Ecto neural progenitor cell (in vitro differentiated cells): ENCODE results near the gene ONECUT3.

Source experiments
- DNase-seq: peaks from one replicate; pipeline ENCODE4 v3.0.0-alpha.2; 2018; ENCODE audit warnings: low spot score

The ONECUT3 gene

DNA sequence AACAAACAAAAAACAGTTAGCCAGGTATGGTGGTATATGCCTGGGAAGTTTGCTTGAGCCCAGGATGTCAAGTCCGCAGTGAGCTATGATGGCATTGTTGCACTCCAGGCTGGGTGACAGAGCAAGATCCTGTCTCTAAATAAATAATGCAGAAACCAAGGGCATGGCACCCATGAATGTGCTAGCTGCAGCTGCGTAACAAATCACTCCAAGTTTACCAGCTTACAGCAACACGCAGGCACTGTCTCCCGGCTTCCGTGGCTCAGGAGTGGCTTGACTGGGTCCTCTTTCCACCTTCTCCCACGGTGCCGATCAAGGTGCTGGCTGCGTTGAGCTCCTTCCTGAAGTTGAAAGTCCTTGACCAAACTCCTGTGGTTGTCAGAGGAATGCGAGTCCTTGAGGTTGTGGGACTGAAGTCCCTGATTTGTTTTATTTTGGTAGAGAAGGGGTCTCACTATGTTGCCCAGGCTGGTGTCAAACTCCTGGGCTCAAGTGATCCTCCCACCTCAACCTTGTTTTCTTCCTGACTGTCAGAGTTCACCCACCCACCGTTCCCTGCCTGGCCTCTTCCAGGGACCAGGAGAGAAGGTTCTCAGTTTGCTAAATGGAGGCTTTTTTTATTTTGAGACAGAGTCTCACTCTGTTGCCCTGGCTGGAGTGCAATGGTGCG lies 13.2 kb upstream of the ONECUT3 start:
- no peak for DNase-seq

DNA sequence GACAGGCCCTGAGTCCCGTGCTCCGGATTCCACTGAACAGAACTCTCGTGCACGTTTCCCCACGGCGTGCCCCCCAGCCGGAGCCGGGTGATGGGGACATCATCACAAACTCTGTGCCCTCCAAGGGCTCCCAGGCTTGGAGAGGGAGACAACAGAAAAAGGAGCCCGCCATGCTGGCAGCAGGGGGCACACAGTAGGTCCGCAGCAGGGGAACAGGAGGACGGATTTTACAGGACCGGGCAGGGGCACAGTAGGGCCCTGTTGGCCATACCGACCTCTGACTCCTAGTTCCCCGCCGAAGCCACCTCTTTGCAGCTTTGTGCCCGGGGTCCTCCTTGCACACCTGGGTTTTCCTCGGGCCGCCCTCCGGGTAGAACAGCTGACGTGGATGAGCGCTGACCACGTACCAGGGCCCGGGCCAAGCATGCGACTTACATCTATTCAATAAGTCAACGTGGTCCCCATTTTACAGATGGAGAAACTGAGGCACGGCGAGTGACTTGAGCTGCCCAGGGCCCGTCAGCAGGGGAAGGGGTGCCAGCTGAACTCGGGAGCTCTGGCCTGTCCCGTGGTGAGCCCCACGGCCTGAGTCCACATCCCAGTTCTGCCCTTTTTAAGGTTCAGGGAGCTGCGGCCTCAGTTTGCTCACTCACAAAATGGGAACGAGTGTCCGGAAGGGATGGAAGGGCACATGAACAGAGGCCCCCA lies 10.2 kb upstream of the ONECUT3 start:
- no peak for DNase-seq

DNA sequence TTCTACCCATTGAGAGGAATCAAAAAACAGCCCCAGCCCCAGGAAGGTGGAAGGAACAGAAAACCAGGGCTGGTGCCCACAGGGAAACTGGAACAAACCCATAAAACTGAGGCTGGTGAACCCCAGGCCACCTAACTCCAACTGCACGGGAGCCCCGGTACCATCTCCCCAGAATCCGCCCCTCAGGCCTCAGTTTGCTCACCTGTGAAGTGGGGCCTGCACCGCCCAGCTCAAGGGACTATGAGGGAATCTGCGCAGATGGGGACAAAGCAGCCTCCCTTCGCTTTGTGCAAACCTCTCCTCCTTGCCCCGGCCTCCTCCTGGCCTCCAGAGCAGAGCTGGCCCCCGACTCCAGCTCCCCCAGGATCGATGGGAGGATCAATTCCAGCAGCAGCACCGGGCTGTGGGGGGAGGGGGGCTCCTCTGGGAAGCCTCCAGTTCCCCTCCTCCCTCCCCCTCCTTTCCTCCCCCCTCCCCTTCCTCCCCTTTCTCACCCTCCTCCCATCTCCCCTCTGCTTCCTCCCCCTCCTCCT lies 9.1 kb upstream of the ONECUT3 start:
- no peak for DNase-seq

DNA sequence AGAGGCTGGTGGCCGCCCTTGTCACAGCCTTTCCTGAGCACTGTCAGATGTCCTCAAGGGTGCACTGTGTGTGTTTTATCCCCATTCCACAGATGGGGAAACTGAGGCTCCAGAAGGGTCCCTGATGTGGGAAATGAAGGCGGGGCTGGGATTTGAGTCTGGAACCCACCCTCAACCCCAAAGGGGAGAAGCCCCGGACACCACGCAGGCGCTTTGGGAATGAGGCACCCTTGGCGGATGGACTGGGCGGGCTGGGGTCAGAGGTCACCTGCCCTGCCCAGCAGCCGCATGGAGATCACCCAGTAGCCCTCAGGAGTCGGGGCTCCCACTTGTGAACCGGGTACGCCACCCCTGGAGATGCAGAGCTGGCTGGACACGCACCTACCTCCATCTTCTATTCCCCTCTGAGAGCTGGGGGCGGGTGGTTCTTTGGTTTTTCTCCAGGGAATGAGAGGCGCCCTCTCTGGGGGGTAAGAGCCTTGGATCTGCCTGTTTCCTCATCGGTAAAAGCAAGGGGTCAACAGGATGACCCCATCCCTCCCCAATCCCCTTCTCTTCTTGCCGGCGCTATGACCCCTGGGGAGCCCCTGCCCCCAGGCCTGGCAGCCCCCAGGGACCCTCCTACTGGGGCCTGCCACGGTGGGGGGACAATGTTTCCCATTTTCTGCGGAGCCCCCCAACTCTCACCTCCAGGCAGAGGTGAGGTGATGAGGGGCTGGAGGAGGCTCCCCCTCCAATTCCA lies 8.3 kb upstream of the ONECUT3 start:
- DNase-seq, result no peak

DNA sequence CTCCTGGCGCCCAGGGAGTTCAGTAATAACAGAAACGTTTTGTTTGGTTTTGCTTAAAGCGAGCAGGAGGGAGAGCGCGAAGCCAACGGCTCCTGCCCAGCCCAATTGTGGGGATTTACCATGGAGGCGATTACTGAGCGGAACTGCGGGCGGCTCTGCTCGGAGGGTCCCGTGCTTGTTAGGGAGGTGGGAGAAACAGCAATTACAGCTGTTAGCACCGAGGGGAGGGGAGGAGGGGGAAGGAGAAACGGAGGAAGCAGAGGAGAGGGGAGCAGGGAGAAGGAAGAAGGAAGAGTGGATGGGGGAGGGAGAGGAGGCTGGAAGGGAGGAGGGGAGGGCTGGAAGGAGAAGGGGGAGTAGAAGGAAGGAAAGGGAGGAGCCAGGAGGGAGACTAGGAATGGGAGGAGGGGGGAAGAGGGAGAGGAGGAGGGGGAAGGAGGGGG lies 7.7 kb upstream of the ONECUT3 start:
- DNase-seq, result peak; percentile 63

DNA sequence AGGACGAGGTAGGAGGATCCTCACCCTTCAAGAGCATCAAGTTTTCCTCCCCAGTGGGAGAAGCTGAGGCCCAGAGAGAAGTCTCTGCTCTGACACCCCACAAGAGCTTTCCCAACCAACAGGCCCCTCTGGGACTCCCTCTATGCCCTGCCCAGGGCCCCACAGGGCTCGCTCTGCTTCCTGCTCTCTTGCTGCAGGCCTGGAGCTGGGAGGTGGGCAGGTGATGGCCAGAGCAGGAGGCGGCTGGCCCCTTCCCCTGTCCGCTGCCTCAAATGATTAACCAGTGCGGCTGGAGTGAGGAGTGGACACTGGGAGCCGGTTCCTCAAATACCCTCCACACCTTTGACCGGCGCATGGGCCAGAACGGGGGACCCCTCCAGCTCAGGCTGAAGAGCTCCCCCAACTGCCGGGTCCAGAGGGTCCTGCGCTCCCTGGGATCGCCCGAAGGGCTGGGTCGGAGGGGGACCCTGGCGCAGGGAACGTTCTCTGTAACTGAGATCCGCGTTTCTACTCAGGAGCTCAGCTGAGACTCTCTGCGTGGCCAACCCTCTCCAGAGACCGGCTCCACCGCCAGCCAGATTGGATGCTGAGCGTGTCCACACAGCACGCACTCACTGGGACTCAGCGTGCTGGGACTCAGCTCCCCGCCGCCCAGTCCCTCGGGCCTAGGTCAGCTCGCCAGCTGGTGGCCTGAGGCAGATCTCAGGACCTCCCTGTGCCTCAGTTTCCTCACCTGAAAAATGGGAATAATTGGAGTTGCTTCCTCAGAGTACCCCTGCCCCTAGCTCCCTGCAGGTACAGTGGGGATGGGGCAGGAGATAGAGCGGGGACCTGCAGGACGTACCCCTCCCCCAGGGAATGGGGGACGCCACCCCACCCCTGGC lies 6.7 kb upstream of the ONECUT3 start:
- DNase-seq, result no peak

DNA sequence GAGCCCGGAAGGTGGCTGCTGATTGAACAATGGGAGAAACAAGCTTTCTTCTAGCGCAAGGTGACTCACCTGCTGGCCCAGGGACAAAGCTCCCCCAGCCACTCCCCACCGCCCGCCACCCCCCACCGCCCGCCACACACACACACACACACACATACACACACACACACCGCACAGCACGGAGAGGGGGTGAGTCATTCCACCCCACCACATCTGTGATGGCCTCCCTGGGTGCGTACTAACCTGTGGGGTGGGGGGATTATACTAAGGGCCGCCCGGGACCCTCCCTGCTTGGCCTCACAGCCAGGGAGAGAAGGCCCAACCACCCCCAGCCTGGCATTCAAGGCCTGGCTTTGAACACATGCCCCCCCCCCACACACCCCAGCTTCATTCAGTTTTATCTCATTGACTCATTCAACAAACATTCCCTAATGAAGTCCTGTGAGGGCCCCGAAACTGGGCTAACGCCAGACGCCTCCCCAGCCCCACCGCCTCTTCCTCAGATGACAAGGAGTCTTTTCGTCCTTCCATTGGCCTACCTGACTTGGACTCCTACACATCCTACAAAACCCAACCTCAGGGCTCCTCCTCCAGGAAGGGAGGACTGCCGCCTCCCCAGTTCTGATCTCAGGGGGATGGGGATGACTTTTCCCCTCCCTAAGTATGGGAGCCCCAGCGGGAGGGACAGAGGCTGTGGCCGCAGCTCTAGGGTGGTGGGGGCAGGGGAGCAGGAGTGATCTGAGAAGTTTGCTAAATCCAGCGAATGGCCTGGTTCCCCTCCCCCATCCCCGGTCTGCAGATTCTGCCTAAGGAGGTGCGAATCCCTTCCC lies 5.8 kb upstream of the ONECUT3 start:
- DNase-seq, result no peak

DNA sequence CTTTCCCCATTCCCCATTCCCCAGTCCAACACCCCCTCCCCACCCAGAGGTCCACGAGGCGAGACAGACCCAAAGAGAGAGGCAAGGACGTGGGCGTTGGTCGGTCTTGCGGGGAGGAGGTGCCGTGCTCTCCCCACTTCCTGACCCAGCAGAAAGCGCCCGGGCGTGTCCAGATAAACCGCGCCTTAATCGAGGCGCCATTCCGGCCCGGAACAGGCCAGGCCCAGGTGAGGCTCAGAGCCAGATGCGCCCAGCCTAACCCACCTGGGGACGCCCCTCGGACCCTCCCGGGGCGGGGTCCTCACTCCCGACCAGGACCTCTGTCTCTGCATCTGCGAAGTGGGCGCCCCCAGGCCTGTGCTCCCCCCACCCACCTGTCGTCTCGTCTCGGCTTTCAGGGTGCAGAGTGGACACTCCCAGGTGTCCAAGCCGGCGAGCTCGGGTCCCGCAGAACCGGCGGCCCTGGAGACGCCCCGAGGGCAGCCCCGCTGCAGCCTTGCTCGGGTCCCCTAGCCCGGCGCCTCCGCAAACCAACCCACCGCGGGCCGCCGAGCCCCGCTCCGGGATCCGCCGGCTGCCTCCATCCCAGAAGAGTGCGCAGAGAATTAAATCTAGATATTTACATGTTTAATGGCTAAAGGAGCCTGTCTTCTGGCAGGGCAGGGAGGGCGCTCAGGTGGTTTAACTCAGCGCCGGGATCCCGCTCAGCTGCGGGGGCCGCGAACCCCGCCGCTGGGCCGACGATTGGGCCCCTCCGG lies 5.0 kb upstream of the ONECUT3 start:
- peak; percentile 51 for DNase-seq

DNA sequence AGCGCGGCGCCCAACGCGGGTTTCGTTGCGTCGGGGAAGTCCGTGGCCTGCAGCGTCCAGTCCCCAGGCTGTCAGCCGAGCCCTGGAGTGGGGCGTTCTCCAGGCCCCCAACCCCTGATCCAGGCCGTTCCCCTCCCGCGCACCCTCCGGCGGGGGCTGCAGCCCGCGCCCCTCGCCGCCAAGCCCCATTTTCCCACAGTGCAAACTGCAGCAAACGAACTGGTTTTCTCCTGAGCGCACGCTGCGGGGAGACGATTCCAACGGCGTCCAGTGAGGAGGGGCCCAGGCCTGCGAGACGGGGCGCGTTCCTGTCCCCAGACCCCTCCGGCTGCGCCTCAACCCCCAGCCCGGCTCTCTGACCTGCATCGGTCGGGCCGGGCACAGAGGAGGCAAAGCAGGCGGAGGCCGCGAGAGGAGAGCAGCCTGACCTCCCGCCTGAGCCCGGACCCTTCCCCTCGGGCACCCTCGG lies 4.4 kb upstream of the ONECUT3 start:
- DNase-seq, result peak; percentile 54

DNA sequence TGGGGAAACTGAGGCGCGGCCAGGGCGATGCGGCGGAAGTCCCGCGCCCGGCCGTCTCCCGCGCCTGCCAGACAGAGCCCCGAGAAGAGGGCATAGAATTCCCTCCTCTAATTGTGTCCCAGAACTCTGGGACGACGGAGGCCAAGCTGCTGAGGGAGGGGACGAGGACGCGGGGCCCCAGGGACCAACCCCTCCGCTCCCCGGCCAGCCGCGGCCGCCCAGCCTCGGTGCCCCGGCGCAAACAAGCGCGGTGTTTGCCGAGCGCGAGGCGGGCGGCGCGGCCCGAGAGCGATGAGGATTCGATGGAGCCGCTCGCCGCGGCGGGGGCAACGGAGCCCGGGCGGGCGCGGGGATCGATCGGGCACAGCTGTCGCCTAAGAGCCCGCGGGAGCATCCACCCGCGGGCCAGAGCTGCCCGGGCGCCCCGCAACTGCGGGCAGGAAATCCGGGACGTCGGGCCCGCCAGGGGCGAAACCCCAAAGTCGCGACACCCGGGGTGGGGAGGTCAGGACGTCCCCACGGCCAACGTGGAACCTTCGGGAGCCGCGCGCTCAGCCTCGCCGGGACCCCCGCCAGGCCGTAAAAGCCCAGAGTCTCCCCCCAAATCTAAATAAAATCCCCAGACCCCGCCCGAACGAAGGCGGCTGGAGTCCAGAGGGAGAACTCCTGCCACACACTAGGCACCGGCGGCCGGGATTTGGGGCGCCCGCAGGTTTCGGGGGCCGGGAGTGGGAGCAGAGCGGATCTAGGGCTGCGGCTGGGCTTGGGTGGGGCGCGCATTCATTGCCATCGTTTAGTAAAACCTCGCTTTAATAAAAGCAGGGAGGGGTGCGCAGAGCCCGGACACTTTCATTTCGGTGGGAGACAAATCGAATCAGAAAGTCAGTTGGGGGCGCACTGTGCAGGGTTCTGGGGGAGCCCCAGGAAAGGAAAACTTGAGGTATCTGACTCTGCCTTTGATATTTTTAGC lies 3.6 kb upstream of the ONECUT3 start:
- DNase-seq, result peak; percentile 49

DNA sequence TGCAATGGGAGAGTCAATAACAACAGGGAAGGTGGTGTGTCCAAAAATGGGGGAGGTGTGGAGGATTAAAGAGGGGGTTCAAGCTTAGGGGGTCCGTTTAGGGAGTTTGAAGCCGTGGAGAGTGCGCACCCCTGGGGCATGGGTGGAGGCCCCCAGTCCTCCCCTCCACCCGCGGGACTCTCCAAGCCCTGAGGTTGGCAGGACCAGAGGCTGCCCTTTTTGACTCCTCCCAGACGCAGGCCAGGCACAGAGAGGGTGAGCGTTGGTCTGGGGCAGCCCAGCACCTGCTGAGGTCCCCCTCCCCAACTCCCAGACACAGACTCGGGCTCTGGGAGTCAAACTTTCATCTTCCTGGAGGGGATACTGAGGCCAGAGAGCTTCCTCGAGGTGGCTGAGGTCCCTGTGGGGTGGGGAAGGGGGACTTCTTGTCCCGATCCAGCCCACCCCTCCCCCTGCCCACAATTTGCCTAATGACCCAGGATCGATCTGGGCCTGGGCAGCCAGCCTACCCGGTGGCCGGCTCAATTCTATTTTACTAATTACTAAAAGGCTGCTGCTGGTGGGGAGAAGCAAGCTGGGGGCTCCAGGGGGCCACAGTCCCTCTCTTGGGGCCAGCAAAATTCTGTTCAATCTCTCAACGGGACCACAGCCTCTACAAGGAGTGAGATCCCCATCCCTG lies 2.8 kb upstream of the ONECUT3 start:
- no peak for DNase-seq

DNA sequence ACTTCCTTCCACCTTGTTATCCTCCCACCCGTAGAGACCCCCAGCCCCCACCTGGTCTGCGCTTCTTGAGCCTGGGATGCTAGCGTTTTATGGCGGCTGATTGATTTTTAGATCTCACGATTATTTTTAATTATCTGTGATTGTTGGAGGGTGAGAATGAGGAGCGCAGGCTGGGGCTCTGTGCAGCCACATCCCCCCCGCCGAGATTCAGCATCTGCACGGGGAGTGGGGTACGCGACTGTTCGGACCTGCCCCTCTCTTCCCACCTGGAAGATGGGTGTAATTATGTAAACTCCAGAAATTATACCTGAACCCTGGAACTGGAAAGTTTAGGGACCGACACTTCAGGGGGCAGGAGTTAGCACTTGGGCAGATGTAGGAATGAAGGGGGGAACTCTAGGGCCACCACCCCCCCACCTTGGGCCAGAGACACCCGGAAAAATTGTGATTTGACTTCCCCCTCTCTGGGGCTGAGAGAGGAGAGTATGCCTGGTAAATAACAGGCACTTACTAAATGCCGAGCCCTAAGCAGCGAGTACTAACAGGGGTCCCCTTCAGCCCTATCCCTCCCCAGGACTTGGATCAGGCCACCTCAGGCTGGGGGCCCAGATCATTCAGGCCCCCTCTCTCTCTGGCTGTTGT lies 1.8 kb upstream of the ONECUT3 start:
- no peak for DNase-seq

DNA sequence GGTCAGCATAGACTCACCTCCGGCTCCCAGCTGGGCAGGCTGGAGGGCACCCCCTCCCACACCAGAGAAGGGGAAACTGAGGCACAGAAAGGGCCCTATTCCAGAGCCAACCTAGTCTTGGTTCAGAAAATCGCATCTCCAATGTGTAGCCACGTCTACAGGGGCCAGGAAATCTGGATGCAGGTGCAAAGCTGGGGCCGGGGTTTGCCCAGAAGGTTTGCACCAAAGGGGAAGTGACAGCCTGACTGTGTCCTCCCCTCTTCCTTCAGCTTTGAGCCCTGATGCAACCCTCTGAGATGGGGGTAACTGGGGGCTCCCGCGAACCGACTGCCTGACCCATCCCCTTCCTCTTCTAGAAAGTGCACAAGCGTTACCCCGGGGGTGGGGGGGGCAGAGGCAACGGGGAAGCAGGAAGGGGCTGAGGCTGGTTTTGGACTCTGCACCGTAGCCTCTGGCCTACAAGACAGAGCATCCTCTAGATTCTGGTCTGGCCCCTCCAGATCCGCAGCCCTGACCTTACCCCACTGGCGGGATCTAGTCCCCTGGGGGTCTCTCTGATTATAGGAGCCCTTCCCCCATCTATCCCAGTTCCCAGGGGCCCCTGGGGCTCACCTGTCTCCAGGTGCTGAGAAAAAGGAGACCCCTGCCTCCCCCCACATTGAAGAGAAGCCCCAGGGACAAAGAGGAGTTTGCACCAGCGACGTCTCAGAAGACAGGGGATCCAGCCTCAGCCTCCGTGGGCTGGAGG lies 1.1 kb upstream of the ONECUT3 start:
- peak; percentile 46 for DNase-seq

DNA sequence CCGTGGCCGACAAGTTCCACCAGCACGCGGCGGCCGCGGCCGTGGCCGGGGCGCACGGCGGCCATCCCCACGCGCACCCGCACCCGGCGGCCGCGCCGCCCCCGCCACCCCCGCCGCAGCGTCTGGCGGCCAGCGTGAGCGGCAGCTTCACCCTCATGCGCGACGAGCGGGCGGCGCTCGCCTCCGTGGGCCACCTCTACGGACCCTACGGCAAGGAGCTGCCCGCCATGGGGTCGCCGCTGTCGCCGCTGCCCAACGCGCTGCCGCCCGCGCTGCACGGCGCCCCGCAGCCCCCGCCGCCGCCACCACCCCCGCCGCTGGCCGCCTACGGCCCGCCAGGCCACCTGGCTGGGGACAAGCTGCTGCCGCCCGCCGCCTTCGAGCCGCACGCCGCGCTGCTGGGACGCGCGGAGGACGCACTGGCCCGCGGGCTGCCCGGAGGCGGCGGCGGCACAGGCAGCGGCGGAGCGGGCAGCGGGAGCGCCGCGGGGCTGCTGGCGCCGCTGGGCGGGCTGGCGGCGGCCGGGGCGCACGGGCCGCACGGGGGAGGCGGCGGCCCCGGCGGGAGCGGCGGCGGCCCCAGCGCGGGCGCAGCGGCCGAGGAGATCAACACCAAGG lies 821 bp downstream of the ONECUT3 start:
- no peak for DNase-seq

DNA sequence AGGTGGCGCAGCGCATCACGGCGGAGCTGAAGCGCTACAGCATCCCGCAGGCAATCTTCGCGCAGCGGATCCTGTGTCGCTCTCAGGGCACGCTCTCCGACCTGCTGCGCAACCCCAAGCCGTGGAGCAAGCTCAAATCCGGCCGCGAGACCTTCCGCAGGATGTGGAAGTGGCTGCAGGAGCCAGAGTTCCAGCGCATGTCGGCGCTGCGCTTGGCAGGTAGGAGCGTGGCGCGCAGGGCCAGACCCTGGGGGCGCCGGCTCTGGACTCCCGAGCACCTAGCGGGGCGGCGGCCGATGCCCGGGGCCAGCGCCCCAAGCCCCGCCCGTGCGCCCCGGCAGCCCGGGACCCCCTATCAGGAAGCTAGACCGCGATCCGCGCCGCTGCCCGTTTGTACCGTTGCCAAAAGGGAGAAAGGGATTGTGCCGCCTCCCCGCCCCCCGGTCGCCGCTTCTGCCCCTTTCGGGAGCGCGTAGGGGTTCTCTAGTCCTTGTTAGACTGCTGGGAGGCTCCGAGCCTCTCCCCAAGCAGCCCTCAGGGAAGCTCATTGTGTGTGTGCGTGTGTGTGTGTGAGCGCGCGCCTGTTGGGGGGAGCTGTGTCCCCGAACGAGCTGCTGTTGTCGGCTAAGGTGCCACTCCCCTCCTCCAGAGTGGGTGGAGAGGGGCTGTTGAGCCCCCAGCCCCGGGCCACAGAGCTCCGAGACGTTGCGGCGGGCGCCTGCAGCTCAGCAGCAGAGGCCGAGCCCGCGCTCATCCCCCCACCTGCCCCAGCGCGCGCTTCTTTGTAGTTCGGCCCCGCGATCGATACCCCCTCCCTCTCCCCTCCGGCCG lies 1.5 kb downstream of the ONECUT3 start:
- DNase-seq, result no peak
